Epithelial cell of esophagus (primary cell): Measurements from ENCODE around the gene DTNBP1.

Source experiments
- DNase-seq: peaks from one replicate; pipeline ENCODE4 v3.0.0; 2010; ENCODE audit warnings: low read depth
- H3K4me3 ChIP-seq: 2 replicates; pipeline ENCODE4 v1.5.1; 2011; ENCODE audit warnings: mild to moderate bottlenecking, low read length, control low read depth
- TF ChIP-seq, protein P1 (sequence below): IDR thresholded peaks from 2 replicates; pipeline ENCODE4 v1.5.1; 2011; ENCODE audit warnings: low read depth, mild to moderate bottlenecking, low read length, control low read depth, inconsistent platforms; ENCODE audit not compliant: insufficient read depth; ENCODE audit errors: missing control alignments

Gene DTNBP1

GRCh38 chr6:15581751-15582150 is 81.1 kb downstream of the DTNBP1 start:
- TF ChIP-seq, protein P1, sequence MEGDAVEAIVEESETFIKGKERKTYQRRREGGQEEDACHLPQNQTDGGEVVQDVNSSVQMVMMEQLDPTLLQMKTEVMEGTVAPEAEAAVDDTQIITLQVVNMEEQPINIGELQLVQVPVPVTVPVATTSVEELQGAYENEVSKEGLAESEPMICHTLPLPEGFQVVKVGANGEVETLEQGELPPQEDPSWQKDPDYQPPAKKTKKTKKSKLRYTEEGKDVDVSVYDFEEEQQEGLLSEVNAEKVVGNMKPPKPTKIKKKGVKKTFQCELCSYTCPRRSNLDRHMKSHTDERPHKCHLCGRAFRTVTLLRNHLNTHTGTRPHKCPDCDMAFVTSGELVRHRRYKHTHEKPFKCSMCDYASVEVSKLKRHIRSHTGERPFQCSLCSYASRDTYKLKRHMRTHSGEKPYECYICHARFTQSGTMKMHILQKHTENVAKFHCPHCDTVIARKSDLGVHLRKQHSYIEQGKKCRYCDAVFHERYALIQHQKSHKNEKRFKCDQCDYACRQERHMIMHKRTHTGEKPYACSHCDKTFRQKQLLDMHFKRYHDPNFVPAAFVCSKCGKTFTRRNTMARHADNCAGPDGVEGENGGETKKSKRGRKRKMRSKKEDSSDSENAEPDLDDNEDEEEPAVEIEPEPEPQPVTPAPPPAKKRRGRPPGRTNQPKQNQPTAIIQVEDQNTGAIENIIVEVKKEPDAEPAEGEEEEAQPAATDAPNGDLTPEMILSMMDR = no peak
- no peak overlapping the region for H3K4me3 ChIP-seq
- no peak for DNase-seq

GRCh38 chr6:15580326-15580725 is 82.5 kb downstream of the DTNBP1 start:
- DNase-seq = no peak
- H3K4me3 ChIP-seq = no peak overlapping the region
- TF ChIP-seq, protein P1 = no peak

- DNase-seq = no peak
- TF ChIP-seq, protein P1 = no peak
- H3K4me3 ChIP-seq = no peak overlapping the region
Observed at GRCh38 chr6:15578716-15579391, 84.0 kb downstream of the DTNBP1 start.

- TF ChIP-seq, protein P1 = no peak
- peak; percentile 56 for DNase-seq
Observed at GRCh38 chr6:15577550-15578171, 85.2 kb downstream of the DTNBP1 start.

GRCh38 chr6:15577106-15577505 is 85.7 kb downstream of the DTNBP1 start:
- H3K4me3 ChIP-seq = no peak overlapping the region
- TF ChIP-seq, protein P1 = no peak
- no peak for DNase-seq

More at GRCh38 chr6:15577550-15578171, 85.2 kb downstream of the DTNBP1 start:
- H3K4me3 ChIP-seq = no peak overlapping the region

- H3K4me3 ChIP-seq = no peak overlapping the region
- TF ChIP-seq, protein P1 = no peak
- DNase-seq = no peak
Observed at GRCh38 chr6:15575357-15576033, 87.3 kb downstream of the DTNBP1 start.

GRCh38 chr6:15574486-15574885 is 88.3 kb downstream of the DTNBP1 start:
- no peak overlapping the region for H3K4me3 ChIP-seq
- TF ChIP-seq, protein P1 = no peak
- DNase-seq = no peak
